ENCODE measurements around the gene METTL25B. TPM values are rescaled to one million over a fixed set of nuclear protein-coding genes. Genes with fewer than 3 reads are reported as not detected.
A peak's percentile ranks its signal among the peaks of the same experiment; 100 is the strongest.

METTL25B gene
- total RNA-seq, 1 experiment from 2014 or later, result 46.0 TPM

- no peaks in the 10 kb centered on the region for H3K9me3 Mint-ChIP-seq (ENCODE audit: unreplicated experiment)
- H3K27ac Mint-ChIP-seq (ENCODE audit: low read depth, unreplicated experiment), result peak overlapping the region; percentile 11
- intact Hi-C loops (cut with micrococcal nuclease), result no loop called here
- ChIA-PET POLR2A (interaction anchor here (0.6 to 8.3 kb wide), 6 partner anchors 9 to 90 kb away, joined by 3 to 220 read pairs (median 5); partner anchors contain the start of genes ISG20L2 and METTL25B), CTCF (interaction anchor here (0.5 to 9.4 kb wide), 17 partner anchors 9 to 866 kb away, joined by 3 to 115 read pairs (median 4); partner anchors contain the start of genes ISG20L2 and METTL25B)
- TF ChIP-seq, protein P1, sequence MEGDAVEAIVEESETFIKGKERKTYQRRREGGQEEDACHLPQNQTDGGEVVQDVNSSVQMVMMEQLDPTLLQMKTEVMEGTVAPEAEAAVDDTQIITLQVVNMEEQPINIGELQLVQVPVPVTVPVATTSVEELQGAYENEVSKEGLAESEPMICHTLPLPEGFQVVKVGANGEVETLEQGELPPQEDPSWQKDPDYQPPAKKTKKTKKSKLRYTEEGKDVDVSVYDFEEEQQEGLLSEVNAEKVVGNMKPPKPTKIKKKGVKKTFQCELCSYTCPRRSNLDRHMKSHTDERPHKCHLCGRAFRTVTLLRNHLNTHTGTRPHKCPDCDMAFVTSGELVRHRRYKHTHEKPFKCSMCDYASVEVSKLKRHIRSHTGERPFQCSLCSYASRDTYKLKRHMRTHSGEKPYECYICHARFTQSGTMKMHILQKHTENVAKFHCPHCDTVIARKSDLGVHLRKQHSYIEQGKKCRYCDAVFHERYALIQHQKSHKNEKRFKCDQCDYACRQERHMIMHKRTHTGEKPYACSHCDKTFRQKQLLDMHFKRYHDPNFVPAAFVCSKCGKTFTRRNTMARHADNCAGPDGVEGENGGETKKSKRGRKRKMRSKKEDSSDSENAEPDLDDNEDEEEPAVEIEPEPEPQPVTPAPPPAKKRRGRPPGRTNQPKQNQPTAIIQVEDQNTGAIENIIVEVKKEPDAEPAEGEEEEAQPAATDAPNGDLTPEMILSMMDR (IDR thresholded peaks at IDR 0.05; ENCODE audit: unreplicated experiment), result no peak
- no TSS peak for BruUV-seq (replicated peaks)
- no peak for DNase-seq (ENCODE audit: unreplicated experiment)
- H3K27me3 Mint-ChIP-seq (ENCODE audit: insufficient read depth, unreplicated experiment), result no peaks in the 10 kb centered on the region
- H3K36me3 Mint-ChIP-seq (ENCODE audit: insufficient read depth, unreplicated experiment), result peaks cover 58% of the 10 kb centered on the region
- H3K4me3 Mint-ChIP-seq (ENCODE audit: unreplicated experiment), result no peak overlapping the region
- peaks cover 64% of the 10 kb centered on the region for H3K4me1 Mint-ChIP-seq (ENCODE audit: insufficient read depth, unreplicated experiment)
Observed at GRCh38 chr1:156772728-156773497, 44.6 kb downstream of the METTL25B start.

- Mint-ChIP-seq H3K4me3 (ENCODE audit: unreplicated experiment) (no peak overlapping the region), H3K27ac (ENCODE audit: low read depth, unreplicated experiment) (no peak overlapping the region), H3K36me3 (ENCODE audit: insufficient read depth, unreplicated experiment) (peaks cover 61% of the 10 kb centered on the region), H3K27me3 (ENCODE audit: insufficient read depth, unreplicated experiment) (no peaks in the 10 kb centered on the region), H3K9me3 (ENCODE audit: unreplicated experiment) (no peaks in the 10 kb centered on the region), H3K4me1 (ENCODE audit: insufficient read depth, unreplicated experiment) (peaks cover 65% of the 10 kb centered on the region)
- intact Hi-C loops (cut with micrococcal nuclease), result no loop called here
- CTCF ChIA-PET, result interaction anchor here (0.7 to 9.4 kb wide), 7 partner anchors 24 to 116 kb away, joined by 3 to 115 read pairs (median 20); partner anchors contain the start of genes ISG20L2 and METTL25B
- TF ChIP-seq, protein P1 (IDR thresholded peaks at IDR 0.05; ENCODE audit: unreplicated experiment), result no peak
- POLR2A ChIA-PET, result interaction anchor here (8.3 kb wide), 1 partner anchor 44 kb away, joined by 220 read pairs; the partner anchor contains the start of genes ISG20L2 and METTL25B
- BruUV-seq (replicated peaks), result no TSS peak
- DNase-seq (ENCODE audit: unreplicated experiment), result no peak
Observed at GRCh38 chr1:156773607-156774006, 45.3 kb downstream of the METTL25B start.

DNA sequence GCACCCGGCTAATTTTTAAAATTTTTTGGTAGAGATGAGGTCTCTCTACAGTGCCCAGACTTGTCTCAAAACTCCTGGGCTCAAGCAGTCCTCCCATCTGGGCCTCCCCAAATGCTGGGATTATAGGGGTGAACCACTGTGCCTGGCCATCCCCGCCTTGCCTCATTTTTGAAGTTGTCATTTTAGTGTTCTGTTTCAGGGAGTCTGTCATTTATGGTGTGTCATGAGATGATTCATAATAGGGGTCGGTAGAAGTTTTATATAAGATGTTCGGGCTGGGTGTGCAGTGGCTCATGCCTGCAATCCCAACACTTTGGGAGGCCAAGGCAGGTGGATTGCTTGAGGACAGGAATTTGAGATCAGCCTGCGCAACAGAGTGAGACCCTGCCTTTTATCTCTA lies 47.5 kb downstream of the METTL25B start:
- Mint-ChIP-seq H3K4me1 (ENCODE audit: insufficient read depth, unreplicated experiment) (peaks cover 47% of the 10 kb centered on the region), H3K27ac (ENCODE audit: low read depth, unreplicated experiment) (peak overlapping the region; percentile 43), H3K4me3 (ENCODE audit: unreplicated experiment) (no peak overlapping the region), H3K27me3 (ENCODE audit: insufficient read depth, unreplicated experiment) (no peaks in the 10 kb centered on the region), H3K9me3 (ENCODE audit: unreplicated experiment) (no peaks in the 10 kb centered on the region), H3K36me3 (ENCODE audit: insufficient read depth, unreplicated experiment) (peaks cover 64% of the 10 kb centered on the region)
- no TSS peak for BruUV-seq (replicated peaks)
- TF ChIP-seq, protein P1 (IDR thresholded peaks at IDR 0.05; ENCODE audit: unreplicated experiment), result no peak
- intact Hi-C loops (cut with micrococcal nuclease), result no loop called here
- no peak for DNase-seq (ENCODE audit: unreplicated experiment)
- ChIA-PET CTCF (interaction anchor here (0.7 to 1.3 kb wide), 4 partner anchors 14 to 85 kb away, joined by 4 to 5 read pairs (median 4); partner anchors contain the start of gene NTRK1), POLR2A (interaction anchor here (1.4 to 2.0 kb wide), 4 partner anchors 9 to 50 kb away, joined by 3 to 8 read pairs (median 5); partner anchors contain the start of genes ISG20L2, METTL25B and PRCC)

DNA sequence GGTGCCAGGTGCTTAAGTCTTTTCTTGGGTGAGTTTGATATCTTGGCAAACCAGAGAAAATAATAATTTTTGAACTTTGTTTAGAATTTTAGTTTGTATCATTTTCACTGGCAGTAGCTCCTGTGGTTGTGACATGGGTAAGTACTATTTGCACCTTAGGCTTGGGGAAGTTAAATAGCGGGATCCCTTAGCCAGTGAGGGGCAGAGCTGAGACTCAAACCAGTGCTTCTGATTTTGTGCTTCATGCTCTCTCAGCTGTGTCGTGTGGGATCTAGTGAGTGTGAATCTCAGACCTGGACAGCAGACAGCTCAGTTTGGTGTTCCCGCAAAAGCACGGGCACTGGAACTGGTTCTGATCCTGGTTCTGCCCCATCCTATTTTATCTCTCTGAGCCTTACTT lies 48.7 kb downstream of the METTL25B start:
- Mint-ChIP-seq H3K9me3 (ENCODE audit: unreplicated experiment) (no peaks in the 10 kb centered on the region), H3K36me3 (ENCODE audit: insufficient read depth, unreplicated experiment) (peaks cover 67% of the 10 kb centered on the region), H3K27me3 (ENCODE audit: insufficient read depth, unreplicated experiment) (no peaks in the 10 kb centered on the region), H3K27ac (ENCODE audit: low read depth, unreplicated experiment) (peak overlapping the region; percentile 1), H3K4me1 (ENCODE audit: insufficient read depth, unreplicated experiment) (peaks cover 50% of the 10 kb centered on the region), H3K4me3 (ENCODE audit: unreplicated experiment) (no peak overlapping the region)
- ChIA-PET POLR2A (interaction anchor here (0.6 to 2.0 kb wide), 7 partner anchors 8 to 51 kb away, joined by 3 to 8 read pairs (median 3); partner anchors contain the start of genes ISG20L2, METTL25B and PRCC), CTCF (interaction anchor here (0.7 to 1.3 kb wide), 6 partner anchors 8 to 116 kb away, joined by 3 to 7 read pairs (median 4); partner anchors contain the start of gene NTRK1)
- DNase-seq (ENCODE audit: unreplicated experiment), result no peak
- no TSS peak for BruUV-seq (replicated peaks)
- TF ChIP-seq, protein P1 (IDR thresholded peaks at IDR 0.05; ENCODE audit: unreplicated experiment), result no peak
- intact Hi-C loops (cut with micrococcal nuclease), result no loop called here
